Chondrocyte (in vitro differentiated cells): ENCODE data around the gene CLDN25. TPM values are rescaled to one million over a fixed set of nuclear protein-coding genes. Genes with fewer than 3 reads are reported as not detected.
A peak's percentile ranks its signal among the peaks of the same experiment; 100 is the strongest.

ENCODE experiments used
- DNase-seq: peaks from one replicate; pipeline ENCODE4 v3.0.0; 2021; ENCODE audit warnings: mixed read lengths, low spot score
- H3K27ac Mint-ChIP-seq: one replicate; pipeline ENCODE4 v1.8.0; 2021; ENCODE audit warnings: mild to moderate bottlenecking, moderate library complexity, mixed read lengths; ENCODE audit not compliant: unreplicated experiment
- H3K27me3 Mint-ChIP-seq: 2 replicates; pipeline ENCODE4 v1.8.0; 2021; ENCODE audit warnings: low read depth, mixed read lengths
- H3K36me3 Mint-ChIP-seq: 2 replicates; pipeline ENCODE4 v1.8.0; 2021; ENCODE audit warnings: low read depth, mixed read lengths
- H3K4me1 Mint-ChIP-seq: 2 replicates; pipeline ENCODE4 v1.8.0; 2021; ENCODE audit warnings: low read depth, mild to moderate bottlenecking, mixed read lengths
- H3K4me3 Mint-ChIP-seq: one replicate; pipeline ENCODE4 v1.8.0; 2021; ENCODE audit warnings: mild to moderate bottlenecking, moderate library complexity, mixed read lengths; ENCODE audit not compliant: unreplicated experiment
- H3K9me3 Mint-ChIP-seq: 2 replicates; pipeline ENCODE4 v1.8.0; 2021; ENCODE audit warnings: low read depth, mixed read lengths
- total RNA-seq: library from RNA; stranded (reverse); gene quantifications from 3 replicates; pipeline ENCODE4 v1.2.1, GENCODE V29; 2021
- TF ChIP-seq, protein P1 (sequence below): fragments of 200-600 bp; sonication (generic); IDR thresholded peaks from 2 replicates; pipeline ENCODE4 v1.5.0; 2021; ENCODE audit warnings: antibody characterized with exemption, mild to moderate bottlenecking, moderate library complexity

The CLDN25 gene
- total RNA-seq, 1 donor from 2014 or later = not detected

DNA sequence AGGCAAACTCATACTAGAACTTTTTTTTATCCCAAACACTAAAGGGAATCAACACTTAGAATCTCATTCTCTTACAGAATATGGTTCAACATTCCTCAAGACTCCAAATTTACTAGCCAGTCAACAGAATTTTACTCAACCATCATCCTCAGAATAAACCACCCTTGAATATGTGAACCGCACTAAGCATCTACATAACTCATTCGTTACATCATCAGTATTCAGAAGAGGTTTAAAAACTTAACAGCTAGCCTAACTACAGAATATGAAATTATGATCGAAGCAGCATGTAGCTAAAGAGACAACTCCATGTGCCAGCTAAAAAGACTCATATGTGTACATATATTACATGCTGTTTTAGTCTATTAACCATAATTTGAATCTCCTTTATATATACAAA lies 47.9 kb downstream of the CLDN25 start:
- DNase-seq = no peak
- Mint-ChIP-seq H3K36me3 (peaks cover 28% of the 10 kb centered on the region), H3K4me1 (peaks cover 9% of the 10 kb centered on the region), H3K4me3 (no peak overlapping the region), H3K27me3 (no peaks in the 10 kb centered on the region), H3K27ac (no peak overlapping the region), H3K9me3 (peaks cover 11% of the 10 kb centered on the region)
- TF ChIP-seq, protein P1, sequence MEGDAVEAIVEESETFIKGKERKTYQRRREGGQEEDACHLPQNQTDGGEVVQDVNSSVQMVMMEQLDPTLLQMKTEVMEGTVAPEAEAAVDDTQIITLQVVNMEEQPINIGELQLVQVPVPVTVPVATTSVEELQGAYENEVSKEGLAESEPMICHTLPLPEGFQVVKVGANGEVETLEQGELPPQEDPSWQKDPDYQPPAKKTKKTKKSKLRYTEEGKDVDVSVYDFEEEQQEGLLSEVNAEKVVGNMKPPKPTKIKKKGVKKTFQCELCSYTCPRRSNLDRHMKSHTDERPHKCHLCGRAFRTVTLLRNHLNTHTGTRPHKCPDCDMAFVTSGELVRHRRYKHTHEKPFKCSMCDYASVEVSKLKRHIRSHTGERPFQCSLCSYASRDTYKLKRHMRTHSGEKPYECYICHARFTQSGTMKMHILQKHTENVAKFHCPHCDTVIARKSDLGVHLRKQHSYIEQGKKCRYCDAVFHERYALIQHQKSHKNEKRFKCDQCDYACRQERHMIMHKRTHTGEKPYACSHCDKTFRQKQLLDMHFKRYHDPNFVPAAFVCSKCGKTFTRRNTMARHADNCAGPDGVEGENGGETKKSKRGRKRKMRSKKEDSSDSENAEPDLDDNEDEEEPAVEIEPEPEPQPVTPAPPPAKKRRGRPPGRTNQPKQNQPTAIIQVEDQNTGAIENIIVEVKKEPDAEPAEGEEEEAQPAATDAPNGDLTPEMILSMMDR = no peak

DNA sequence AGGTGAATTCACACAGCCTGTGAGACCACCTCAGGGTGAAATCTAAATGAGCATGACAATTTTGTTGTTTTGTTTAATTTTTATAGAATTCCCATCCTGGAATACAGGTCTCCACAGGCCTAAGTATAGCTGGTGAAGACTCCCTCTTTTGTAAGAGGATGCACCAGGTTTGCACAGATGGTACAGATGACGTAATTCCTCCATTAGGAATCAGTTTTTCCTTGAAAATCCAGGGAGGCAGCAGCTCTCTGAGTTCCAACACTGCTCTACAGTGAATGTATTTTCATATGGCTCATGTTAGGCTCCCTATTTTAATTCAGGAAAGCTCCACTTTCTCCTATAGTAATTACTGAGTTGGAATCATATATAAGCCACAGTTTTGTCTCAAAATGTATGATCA lies 48.6 kb downstream of the CLDN25 start:
- no peak for DNase-seq
- H3K36me3 Mint-ChIP-seq = peaks cover 24% of the 10 kb centered on the region
- no peaks in the 10 kb centered on the region for H3K27me3 Mint-ChIP-seq
- peaks cover 9% of the 10 kb centered on the region for H3K4me1 Mint-ChIP-seq
- TF ChIP-seq, protein P1 = no peak
- H3K27ac Mint-ChIP-seq = no peak overlapping the region
- peaks cover 11% of the 10 kb centered on the region for H3K9me3 Mint-ChIP-seq
- no peak overlapping the region for H3K4me3 Mint-ChIP-seq

DNA sequence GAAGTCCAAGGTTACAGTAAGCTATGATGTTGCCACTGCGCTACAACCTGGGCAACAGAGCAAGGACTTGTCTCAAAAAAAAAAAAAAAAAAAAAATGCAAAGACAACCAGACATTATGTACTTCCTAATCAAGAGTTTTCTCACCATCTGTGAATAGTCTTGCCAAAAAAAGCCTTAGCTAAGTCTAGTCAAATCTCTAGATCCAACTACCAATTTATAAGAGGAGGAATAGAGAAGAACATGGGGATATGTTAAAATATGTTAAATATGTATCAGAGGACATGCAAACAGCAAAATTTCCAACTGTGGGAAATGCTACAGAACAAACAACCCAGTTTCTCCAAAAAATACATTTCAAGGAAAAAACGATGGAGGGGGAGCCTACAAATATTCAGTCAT lies 50.2 kb downstream of the CLDN25 start:
- TF ChIP-seq, protein P1 = no peak
- peak overlapping the region; percentile 41 for H3K27ac Mint-ChIP-seq
- H3K4me3 Mint-ChIP-seq = no peak overlapping the region
- H3K9me3 Mint-ChIP-seq = peaks cover 8% of the 10 kb centered on the region
- H3K36me3 Mint-ChIP-seq = peaks cover 19% of the 10 kb centered on the region
- peaks cover 9% of the 10 kb centered on the region for H3K4me1 Mint-ChIP-seq
- DNase-seq = no peak
- H3K27me3 Mint-ChIP-seq = no peaks in the 10 kb centered on the region

Other genes starting within 250 kb of the CLDN25 start
- gene TMPRSS5, start 73.5 kb upstream of the CLDN25 start, total RNA-seq = 0.33 to 0.92 TPM (median 0.37 TPM) in 3 replicates
- 11.7 to 17.1 TPM (median 11.9 TPM) in 3 replicates for gene ZW10, start 6.1 kb upstream of the CLDN25 start, total RNA-seq
- gene USP28, start 95.8 kb downstream of the CLDN25 start, total RNA-seq = 27.0 to 34.1 TPM (median 33.3 TPM) in 3 replicates
- not detected in 3 replicates for gene HTR3B, start 125.0 kb downstream of the CLDN25 start, total RNA-seq
- gene HTR3A, start 195.3 kb downstream of the CLDN25 start, total RNA-seq = not detected in 3 replicates